HG02973 (cell line): Measurements from ENCODE around the gene SAMHD1.
"Not testable (repeated sequence)": the region's sequence is repeated elsewhere in the genome, so short reads cannot be mapped to it uniquely, and the experiment has no call there.

ENCODE experiments used
- ATAC-seq: cut with Tn5 transposase; IDR thresholded peaks from one replicate; pipeline ENCODE4 v1.9.1; 2021; ENCODE audit warnings: moderate library complexity; ENCODE audit not compliant: unreplicated experiment

The SAMHD1 gene

DNA sequence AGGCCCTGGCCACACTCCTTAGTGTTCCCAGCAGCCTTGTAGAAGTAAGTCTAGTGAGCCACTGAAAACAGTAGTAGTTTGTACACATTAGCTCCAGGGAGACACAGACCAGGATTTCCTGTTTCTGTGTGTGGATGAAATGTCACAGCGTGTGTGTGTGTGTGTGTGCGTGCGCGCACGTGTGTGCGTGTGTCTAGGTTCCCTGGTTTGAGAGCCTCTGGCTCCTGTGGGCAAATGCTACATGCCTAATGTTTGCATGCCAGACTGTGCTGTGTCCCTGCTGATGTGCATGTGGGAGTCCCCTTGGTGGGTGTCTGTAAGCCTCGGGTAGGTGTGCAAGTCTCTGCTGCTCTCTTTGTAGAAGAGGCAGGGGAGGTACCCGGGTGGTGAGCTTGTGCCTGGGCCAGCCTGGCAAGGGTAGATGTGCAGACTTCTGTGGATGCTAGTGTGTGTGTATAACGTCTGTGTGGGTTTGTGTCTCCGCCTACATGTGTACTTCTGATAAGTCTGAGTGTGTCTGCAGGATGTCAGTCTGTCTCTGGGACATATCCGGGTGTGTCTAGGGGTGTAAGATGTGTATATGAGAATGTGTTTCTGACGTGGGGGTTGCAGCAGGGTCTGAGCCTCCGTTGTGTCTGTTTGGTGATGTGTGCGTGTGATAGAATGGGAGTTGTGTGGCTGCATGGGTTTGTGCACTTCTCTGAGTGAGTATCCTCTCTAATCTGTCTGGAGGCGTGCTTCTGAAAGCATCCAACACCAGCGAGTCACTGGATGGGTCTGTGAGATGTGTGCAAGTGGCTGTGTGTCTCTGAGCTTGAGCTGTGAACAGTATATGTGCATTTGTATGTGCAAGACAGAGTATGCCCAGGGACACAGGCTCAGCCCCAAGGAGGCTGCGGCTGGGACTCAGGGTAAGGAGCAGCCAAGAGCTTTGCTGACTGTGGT, 94.5 kb downstream of the SAMHD1 start:
- ATAC-seq, result no peak

DNA sequence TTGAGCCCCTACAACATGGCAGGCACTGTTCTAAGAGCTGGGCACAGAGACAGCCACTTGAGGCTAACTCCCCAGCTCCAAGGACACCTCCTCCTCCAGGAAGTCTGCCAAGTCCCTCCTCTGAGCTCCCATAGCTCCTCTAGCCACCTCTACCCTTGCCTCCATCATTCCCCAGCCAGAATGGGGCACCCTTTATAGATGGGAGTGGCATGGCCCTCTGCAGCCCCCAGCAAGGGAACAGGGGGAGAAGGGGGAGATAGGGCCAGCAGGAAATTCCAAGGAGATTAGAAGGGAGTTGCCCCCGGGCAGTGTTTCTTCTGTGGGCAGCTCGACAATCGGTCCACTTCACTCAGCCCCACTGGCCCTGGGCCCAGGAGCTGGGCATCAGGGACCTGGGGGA, 95.3 kb downstream of the SAMHD1 start:
- no peak for ATAC-seq

DNA sequence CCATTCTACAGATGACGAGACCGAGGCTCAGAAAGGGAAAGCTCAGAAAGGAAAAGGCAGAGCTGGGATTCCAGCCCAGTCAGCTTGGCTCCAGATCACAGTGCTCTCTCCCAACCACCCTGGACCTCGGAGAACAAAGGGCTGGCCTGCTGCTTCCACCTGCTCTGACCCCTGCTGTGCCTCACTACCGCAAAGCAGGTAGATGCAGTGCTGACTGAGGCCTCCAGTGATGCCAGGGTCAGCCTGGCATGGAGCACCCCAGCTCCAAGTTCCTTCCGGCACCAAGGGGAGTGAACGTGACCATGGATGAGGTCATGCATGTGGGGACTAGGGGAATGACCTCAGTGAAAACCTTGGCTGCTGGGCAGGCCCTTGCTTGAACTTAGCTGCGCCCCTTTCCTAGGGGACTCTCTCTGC, 96.3 kb downstream of the SAMHD1 start:
- no peak for ATAC-seq

DNA sequence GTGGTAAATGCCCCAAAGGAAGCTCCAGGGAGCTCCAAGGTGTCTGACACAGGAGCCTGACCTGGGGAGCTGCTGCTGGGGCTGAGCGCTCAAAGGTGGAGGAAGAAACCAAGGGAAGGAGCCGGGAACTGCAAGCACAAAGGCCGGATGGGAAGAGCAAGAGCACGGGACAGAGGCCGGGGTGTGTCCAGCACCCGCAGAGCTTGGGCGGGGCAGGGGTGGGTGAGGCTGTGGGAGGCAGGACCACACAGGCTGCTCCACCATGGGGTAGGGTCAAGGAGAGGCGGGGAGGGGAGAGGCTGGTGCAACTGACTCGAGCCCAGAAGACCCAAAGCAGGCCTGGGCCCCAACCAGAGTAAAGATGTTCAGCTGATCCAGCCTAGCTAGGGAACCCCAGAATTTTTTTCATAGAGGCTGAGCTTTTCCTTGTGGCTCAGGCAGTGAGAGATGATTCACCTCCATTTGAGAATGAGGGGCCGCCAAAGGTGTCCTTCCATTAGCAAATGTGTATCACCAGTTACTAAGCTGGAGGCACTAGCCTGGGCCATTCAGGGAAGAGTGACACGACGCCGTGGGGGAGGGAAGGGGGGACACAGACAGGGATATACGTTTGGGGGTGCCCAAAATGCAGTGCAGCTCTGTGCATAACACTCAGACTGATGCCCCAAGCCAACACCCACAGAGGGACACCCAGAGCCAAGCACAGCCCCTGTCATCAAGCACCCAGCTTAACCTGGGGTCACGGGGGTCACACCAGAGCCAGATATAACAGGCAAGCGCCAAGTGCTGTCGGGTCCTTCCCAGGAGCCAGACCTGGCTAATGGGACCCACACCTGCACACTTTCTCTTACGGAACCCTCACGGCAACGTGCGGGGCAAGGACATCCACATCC, 96.9 kb downstream of the SAMHD1 start:
- no peak for ATAC-seq

DNA sequence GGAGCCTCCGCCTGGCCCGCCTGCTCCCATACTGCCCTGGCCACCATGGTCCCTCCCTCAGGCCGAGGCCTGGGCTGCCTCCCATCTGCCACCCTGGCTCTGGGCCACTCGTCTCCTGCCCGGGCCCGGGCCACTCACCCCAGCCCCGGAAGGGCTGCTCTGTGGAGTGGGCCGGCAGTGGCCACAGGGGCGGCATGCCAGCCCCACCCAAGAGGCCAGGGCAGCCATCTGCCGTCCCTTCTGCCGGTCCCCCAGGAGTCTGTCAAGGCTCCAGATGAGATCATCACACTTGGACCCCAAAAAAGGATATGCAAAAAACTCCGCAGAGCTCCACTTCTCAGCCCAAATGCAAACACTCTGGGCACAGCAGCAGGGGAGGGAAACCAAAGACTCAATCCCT, 99.3 kb downstream of the SAMHD1 start:
- no peak for ATAC-seq

DNA sequence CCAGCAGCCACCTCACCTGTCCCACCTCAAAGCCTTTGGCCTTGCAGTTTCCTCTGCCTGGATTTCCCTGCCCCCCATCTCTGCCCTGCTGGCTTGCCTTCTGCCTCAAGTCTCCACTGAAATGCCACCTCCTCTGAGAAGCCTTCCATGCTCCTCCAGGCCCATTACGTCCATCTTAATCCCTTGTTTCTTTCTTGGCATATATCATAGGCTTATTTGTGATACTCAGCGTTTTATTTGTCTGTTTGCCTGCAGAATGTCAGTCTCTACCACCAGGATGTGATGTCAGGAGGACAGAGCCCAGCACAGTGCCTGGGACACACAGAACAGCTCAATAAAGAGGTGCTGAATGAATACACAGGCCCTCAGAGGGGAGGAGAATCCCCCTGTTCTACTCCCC, 100.0 kb downstream of the SAMHD1 start:
- ATAC-seq, result no peak

DNA sequence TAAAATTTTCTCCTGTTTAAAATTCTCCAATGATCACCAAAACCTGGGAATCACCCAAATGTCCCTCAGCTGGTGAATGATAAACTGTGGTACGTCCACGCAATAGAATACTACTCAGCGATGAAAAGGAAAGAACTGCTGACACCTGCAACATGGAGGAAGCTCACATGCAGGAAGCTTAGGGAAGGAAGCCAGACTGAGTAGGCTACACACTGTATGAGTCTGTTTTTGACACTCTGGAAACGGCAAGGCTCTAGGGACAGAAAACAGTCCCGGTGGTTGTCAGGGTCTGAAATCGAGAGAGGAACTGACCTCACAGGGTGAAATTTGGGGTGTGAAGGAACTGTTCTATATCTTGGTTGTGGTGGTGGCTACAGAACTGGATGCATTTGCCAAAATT, 100.7 kb downstream of the SAMHD1 start:
- no peak for ATAC-seq

DNA sequence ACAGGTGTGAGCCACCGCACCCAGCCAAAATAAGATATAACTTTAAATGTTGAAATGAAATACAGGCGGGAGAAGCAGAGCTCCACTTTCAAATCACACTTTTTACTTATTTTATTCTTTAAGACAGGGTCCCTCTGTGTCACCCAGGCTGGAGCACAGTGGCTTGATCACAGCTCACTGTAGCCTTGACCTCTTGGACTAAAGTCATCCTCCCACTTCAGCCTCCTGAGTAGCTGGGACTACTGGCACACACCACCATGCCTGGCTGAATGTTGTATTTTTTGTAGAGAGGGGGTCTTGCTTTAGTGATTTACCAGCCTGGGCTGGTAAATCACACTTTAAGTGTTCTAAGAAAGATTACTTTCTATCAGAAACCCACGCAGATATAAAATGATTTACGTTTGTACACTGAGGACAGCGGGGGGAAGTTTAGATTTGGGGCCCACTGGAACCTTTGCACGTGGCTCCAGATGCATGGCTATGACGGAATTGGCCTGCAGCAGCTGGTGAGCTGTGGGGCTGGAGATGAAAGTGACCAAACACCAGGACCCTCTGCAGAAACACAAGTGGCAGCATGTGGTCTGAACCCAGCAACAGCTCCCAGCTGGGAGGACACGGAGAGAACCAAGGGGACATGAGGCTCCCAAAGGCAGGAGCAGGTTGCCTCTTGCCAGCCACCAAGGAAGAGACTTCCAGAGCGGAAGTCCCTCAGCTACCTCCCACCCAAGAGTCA, 102.0 kb downstream of the SAMHD1 start:
- ATAC-seq, result no peak

DNA sequence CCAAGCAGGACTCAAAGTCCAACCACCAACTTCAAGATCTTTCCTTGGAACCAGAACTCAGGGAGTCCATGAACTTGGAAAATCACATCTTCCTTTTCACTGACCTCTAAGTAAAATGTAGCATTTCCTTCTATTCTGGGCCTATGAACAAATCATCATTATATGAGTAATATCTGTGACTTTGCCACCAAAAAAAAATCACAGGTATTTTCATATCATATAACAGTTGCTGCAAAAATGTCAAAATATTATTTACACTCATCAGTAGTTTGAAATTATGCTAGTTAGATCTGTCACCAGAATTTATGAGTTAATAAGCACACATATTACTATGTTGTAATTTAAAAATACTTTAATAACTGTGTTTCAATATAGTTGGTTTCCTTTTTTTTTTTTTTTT, 102.8 kb downstream of the SAMHD1 start:
- no peak for ATAC-seq

DNA sequence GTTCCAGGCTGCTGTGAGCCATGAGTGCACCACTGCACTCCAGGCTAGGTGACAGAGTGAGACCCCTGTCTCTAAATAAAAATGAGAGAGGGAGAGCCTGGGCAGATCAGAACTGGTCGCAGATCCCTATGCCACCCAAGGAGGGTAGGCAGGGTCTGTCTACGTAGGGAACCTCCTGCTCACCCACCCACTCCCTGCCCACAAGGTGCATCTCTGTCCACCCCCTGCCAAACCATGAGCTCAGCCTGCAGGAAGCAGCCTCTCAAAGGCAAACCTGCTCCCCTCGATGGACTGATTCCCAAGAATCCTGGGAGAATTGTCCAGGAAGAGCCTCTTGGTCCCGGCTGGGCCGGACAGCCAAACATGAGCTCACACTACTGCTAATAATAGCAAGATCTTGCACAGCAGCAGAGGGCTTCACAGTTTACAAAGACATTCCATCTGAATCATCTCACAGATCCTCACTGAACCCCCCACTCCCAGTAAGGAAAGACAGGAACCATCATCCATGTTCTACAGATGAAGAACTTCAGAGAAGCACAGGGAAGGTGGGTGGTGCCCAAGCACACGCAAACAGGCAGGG, 103.3 kb downstream of the SAMHD1 start:
- no peak for ATAC-seq

DNA sequence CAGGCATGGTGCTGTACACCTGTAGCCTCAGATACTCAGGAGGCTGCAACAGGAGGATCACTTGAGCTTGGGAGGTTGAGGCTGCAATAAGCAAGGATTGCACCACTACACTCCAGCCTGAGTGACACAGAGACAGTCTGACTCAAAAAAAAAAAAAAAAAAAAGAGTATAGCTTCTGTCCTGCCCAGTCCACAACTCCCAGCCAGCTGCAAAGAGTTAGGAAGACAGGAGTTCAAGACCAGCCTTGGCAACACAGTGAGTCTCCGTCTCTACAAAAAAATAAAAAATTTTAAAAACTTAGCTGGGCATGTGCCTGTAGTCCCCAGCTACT, 103.8 kb downstream of the SAMHD1 start:
- no peak for ATAC-seq

DNA sequence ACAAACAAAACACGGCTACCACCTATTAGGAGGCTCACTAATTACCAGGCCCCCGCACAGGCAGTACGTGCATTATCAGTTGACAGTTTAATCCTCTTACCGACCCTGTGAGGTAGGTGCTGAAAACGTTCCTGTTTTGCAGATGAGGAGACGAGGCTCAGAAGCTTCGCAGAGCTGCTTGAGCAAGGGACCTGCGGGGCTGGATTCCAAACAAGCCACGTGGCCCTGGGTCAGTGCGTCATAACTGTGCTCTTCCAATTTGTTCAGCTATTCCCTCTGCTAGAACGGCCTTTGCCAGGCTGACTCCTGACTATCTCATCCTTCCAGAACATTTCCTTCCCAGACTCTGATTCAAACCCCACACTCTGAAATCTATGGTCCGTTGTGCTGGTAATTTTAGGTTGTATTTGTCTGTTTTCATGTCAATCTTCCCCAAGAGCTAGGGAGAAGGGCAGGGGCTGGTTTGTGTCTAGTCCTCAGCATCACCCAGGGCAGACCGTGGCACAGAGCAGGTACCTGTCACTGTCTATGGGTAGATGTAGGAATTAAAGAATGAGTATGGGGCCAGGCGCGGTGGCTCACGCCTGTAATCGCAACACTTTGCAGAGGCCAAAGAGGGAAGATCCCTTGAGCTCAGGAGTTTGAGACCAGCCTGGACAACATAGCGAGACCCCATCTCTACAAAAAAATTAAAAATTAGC, 104.3 kb downstream of the SAMHD1 start:
- ATAC-seq, result no peak

DNA sequence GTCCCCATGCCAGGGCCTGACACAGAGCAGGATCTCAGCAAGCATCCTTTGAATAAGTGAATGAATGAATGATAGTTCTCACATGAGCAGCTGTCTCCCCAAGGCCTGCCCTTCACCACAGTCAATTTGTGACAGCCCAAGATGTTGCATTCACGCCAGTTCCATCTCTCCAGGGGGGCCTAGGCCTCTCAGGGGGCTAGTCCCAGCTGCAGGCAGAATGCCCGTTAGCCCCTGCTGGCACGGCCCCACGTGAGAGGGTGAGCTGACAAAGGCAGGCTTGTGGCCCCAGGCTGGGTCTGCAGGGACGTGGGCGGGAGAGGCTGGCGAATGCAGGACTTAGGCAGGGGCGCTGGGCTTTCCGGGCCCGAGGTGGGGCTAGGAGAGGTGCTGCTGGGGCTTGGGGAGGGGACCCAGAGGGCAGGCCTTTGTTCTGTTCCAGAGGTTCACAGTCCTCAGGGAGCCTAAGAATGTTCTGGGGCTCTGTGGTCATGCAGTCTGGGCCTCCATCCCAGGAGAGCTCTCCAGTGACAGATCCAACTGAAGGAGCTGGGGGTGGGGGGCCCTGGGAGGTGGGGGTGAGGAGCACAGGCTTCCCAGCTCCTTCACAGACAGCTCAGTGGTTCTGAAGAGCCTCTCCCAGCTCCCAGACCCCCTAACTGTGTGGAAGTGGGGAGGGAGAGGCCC, 106.1 kb downstream of the SAMHD1 start:
- ATAC-seq, result no peak

DNA sequence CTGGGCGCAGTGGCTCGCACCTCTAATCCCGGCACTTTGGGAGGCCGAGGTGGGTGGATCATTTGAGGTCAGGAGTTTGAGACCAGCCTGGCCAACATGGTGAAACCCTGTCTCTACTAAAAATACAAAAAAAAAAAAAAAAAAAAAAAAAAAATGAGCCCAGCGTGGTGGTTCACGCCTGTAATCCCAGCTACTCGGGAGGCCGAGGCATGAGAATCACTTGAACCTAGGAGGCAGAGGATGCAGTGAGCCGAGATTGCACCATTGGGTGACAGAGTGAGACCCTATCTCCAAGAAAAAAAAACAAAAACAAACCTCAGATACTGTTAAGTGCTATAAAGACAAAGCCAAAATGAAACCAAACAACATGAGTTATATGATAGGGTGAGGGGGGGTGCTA, 110.5 kb downstream of the SAMHD1 start:
- not testable (repeated sequence) for ATAC-seq
